Smooth muscle cell (in vitro differentiated cells): Measurements from ENCODE around the gene SLC30A10. TPM values are rescaled to one million over a fixed set of nuclear protein-coding genes. Genes with fewer than 3 reads are reported as not detected.

ENCODE experiments used
- DNase-seq: peaks from one replicate; lab custom pipeline; 2025; ENCODE audit not compliant: unreplicated experiment; lab: John Stamatoyannopoulos, UW
- H2AFZ ChIP-seq: fragments of 200-600 bp; sonication (generic); 2 replicates; pipeline ENCODE4 v1.6.0; 2016; ENCODE audit warnings: antibody characterized with exemption, low read depth, mild to moderate bottlenecking
- H3F3A ChIP-seq: fragments of 200-600 bp; sonication (generic); 2 replicates; pipeline ENCODE4 v1.6.0; 2017; ENCODE audit warnings: antibody characterized with exemption, low read depth
- H3K27ac ChIP-seq: fragments of 200-600 bp; sonication (generic); 2 replicates; pipeline ENCODE4 v1.5.1; 2016; ENCODE audit warnings: low read depth, mild to moderate bottlenecking
- H3K27me3 ChIP-seq: fragments of 200-600 bp; sonication (generic); 2 replicates; pipeline ENCODE4 v1.6.1; 2016; ENCODE audit warnings: low read depth, mild to moderate bottlenecking
- H3K36me3 ChIP-seq: fragments of 200-600 bp; sonication (generic); 2 replicates; pipeline ENCODE4 v1.5.1; 2016; ENCODE audit warnings: low read depth
- H3K4me1 ChIP-seq: fragments of 200-600 bp; sonication (generic); 2 replicates; pipeline ENCODE4 v1.5.1; 2016; ENCODE audit warnings: low read depth
- H3K4me2 ChIP-seq: fragments of 200-600 bp; sonication (generic); 2 replicates; pipeline ENCODE4 v1.6.0; 2016; ENCODE audit warnings: mild to moderate bottlenecking
- H3K4me3 ChIP-seq: fragments of 200-600 bp; sonication (generic); 2 replicates; pipeline ENCODE4 v1.5.1; 2016; ENCODE audit warnings: mild to moderate bottlenecking
- H3K79me2 ChIP-seq: fragments of 200-600 bp; sonication (generic); 2 replicates; pipeline ENCODE4 v1.6.0; 2016; ENCODE audit warnings: low read depth, mild to moderate bottlenecking
- H3K9ac ChIP-seq: fragments of 200-600 bp; sonication (generic); 2 replicates; pipeline ENCODE4 v1.6.0; 2016; ENCODE audit warnings: low read depth
- H3K9me3 ChIP-seq: fragments of 200-600 bp; sonication (generic); replicated peaks from 2 replicates; pipeline ENCODE4 v1.5.1; 2016; ENCODE audit warnings: low read depth
- H4K20me1 ChIP-seq: fragments of 200-600 bp; sonication (generic); 2 replicates; pipeline ENCODE4 v1.6.0; 2016; ENCODE audit warnings: low read depth
- WGBS: methylation state at CpG from one replicate; pipeline ENCODE4 v1.1.7; 2016; ENCODE audit warnings: low lambda C conversion rate; 5-methylcytosine and 5-hydroxymethylcytosine counted together
- polyA plus RNA-seq: library from polyadenylated mRNA; unstranded; fragments of >200 nt; fragmentation: Nextera tagmentation; extraction: Ambion mirVana; gene quantifications from 2 replicates; pipeline ENCODE4 v1.2.1, GENCODE V29; 2016
- total RNA-seq: library from RNA; depleted of rRNA; stranded (reverse); fragments of >200 nt; gene quantifications from 2 replicates; pipeline ENCODE4 v1.2.3, GENCODE V29; 2014
- TF ChIP-seq, protein P1 (sequence below): fragments of 200-600 bp; sonication (generic); IDR thresholded peaks from 2 replicates; pipeline ENCODE4 v1.5.1; 2017; ENCODE audit warnings: borderline replicate concordance, mild to moderate bottlenecking, antibody characterized with exemption; ENCODE audit not compliant: insufficient read depth, poor library complexity, severe bottlenecking

Gene SLC30A10
- not detected in 2 replicates for total RNA-seq
- not detected in 2 replicates for polyA plus RNA-seq

DNA sequence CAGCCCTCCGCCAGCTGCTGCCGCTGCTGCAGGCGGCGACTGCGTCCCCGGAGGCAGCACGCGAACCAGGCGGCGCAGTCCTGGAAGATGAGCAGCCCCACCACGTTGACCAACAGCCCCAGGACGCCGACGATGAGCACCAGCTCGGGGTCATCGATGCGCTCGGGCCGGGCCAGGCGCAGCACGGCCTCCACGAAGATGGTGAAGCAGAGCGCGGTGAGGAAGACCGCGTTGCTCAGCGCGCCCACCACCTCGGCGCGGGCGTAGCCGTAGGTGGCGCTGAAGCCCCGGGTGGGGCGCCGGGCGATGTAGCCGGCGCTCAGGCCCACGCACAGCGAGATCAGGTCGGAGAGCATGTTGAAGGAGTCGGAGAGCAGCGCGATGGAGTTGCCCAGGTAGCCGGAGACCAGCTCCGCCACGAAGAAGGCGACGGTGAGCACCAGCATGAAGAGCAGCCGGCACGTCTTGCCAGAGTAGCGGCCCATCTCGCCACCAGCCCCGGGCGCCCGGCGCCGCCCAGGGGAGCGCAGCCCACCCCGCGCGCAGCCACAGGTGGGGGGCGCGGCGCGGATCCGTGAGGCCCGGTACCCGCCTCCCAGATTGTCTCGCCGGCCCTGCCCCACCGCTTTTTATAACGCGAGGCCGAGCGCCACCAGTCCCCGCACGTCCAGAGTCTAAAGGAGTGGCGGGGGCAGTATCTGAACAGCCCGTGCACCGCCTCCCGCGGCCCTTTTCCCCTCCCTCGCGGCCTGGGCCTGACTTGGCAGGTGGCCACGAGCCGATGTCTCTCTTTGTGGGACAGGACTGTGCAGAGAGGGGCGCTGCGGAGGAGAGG lies at the start of gene SLC30A10:
TSS of gene SLC30A10 (minus strand) at position 602 of the 835 bp plus-strand sequence. CDS start at position 485, 117 bp downstream.
- H3K4me3 ChIP-seq: peak within 1 kb of the TSS; percentile 59
- DNase-seq: no peak
- no peaks in the 10 kb centered on the region for H3K9me3 ChIP-seq
- H3K36me3 ChIP-seq: no peaks in the 10 kb centered on the region
- TF ChIP-seq, protein P1, sequence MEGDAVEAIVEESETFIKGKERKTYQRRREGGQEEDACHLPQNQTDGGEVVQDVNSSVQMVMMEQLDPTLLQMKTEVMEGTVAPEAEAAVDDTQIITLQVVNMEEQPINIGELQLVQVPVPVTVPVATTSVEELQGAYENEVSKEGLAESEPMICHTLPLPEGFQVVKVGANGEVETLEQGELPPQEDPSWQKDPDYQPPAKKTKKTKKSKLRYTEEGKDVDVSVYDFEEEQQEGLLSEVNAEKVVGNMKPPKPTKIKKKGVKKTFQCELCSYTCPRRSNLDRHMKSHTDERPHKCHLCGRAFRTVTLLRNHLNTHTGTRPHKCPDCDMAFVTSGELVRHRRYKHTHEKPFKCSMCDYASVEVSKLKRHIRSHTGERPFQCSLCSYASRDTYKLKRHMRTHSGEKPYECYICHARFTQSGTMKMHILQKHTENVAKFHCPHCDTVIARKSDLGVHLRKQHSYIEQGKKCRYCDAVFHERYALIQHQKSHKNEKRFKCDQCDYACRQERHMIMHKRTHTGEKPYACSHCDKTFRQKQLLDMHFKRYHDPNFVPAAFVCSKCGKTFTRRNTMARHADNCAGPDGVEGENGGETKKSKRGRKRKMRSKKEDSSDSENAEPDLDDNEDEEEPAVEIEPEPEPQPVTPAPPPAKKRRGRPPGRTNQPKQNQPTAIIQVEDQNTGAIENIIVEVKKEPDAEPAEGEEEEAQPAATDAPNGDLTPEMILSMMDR: peak; percentile 4
- peak within 1 kb of the TSS; percentile 94 for H3K4me2 ChIP-seq
- H2AFZ ChIP-seq: peak within 1 kb of the TSS; percentile 66
- H3K4me1 ChIP-seq: no peaks in the 10 kb centered on the region
- no peak within 1 kb of the TSS for H3K27ac ChIP-seq
- H4K20me1 ChIP-seq: no peaks in the 10 kb centered on the region
- no peaks in the 10 kb centered on the region for H3K79me2 ChIP-seq
- WGBS: 3% methylated on average over 87 of the region's 91 CpGs
- peaks cover 58% of the 10 kb centered on the region for H3K27me3 ChIP-seq
- no peaks in the 10 kb centered on the region for H3F3A ChIP-seq
- no peak within 1 kb of the TSS for H3K9ac ChIP-seq

DNA sequence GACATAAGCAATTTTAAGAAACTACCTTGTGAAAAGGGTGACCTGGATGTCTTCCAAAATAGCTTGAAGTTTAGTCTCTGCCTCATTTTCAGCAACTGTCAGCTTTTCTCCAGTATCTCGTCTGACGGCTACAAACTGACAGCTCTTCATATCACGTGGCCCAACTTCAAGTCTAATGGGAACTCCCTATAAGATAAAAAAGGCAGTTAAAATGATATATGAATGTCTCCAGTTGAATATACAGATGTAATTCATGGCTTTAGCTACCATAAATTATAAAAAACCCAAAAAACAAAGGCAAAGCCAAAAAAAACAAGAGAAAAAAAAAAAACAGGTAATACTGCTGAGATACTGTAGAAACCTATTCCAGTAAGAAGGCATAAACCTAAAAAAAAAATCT lies 44.9 kb upstream of the SLC30A10 start:
- WGBS: 94% methylated on average over 3 of the region's 3 CpGs
- H2AFZ ChIP-seq: no peak overlapping the region
- H3K36me3 ChIP-seq: peaks cover 29% of the 10 kb centered on the region

DNA sequence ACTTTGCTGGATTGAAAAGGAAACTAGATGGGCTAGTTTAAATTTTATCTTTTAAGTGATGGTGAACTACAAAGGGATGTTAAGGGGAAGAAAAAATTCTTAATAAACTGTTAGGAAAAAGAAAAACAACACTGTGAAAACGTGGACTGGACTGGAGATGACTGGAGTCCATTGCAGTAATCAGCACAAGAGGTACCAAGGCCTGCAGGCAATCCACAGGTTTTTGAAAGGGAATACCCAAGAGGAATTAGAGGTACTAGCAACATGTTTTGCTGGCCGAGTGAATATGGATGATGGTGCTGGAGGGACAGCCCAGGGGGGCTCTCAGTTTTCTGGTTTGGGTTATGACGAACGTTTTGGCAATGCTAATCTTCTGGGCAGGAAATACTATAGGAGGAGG lies 39.0 kb upstream of the SLC30A10 start:
- no peak overlapping the region for H3K27ac ChIP-seq
- no peak overlapping the region for H3K9ac ChIP-seq
- H3K4me1 ChIP-seq: no peaks in the 10 kb centered on the region
- H3K27me3 ChIP-seq: peaks cover 10% of the 10 kb centered on the region
- no peaks in the 10 kb centered on the region for H3F3A ChIP-seq
- TF ChIP-seq, protein P1: no peak
- no peak overlapping the region for H3K4me3 ChIP-seq
- no peaks in the 10 kb centered on the region for H3K9me3 ChIP-seq
- 88% methylated on average over 4 of the region's 4 CpGs for WGBS
- peaks cover 27% of the 10 kb centered on the region for H3K36me3 ChIP-seq
- no peak for DNase-seq
- H2AFZ ChIP-seq: no peak overlapping the region
- H3K4me2 ChIP-seq: no peak overlapping the region
- no peaks in the 10 kb centered on the region for H3K79me2 ChIP-seq
- no peaks in the 10 kb centered on the region for H4K20me1 ChIP-seq

More for the DNA sequence above, 44.9 kb upstream of the SLC30A10 start:
- H3K4me3 ChIP-seq: no peak overlapping the region
- no peak overlapping the region for H3K4me2 ChIP-seq
- no peak overlapping the region for H3K27ac ChIP-seq
- DNase-seq: no peak
- no peak overlapping the region for H3K9ac ChIP-seq
- H3K4me1 ChIP-seq: no peaks in the 10 kb centered on the region
- no peaks in the 10 kb centered on the region for H3K9me3 ChIP-seq
- H3K27me3 ChIP-seq: peaks cover under 1% of the 10 kb centered on the region
- no peaks in the 10 kb centered on the region for H4K20me1 ChIP-seq
- H3K79me2 ChIP-seq: no peaks in the 10 kb centered on the region
- H3F3A ChIP-seq: no peaks in the 10 kb centered on the region
- TF ChIP-seq, protein P1: no peak

DNA sequence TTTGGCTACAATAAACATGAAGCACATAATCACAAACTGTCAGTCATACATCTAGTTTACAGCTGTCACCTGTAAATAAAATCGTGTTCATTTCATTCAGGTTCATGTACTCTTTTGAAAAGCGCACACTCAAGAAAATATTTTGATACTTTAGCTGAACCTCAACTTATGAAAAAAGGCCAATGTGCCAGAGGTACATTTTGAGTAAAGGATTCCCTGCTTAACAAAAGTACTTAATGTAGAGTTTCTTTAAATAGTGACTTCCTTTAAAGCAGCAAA lies 37.7 kb upstream of the SLC30A10 start:
- Histone ChIP-seq H3K4me2 (no peak overlapping the region), H3K27me3 (peaks cover 12% of the 10 kb centered on the region), H3K9me3 (no peaks in the 10 kb centered on the region), H3F3A (no peaks in the 10 kb centered on the region), H3K79me2 (no peaks in the 10 kb centered on the region), H3K9ac (no peak overlapping the region), H4K20me1 (no peaks in the 10 kb centered on the region), H3K4me1 (no peaks in the 10 kb centered on the region), H3K4me3 (no peak overlapping the region), H3K27ac (no peak overlapping the region), H3K36me3 (peaks cover 27% of the 10 kb centered on the region), H2AFZ (no peak overlapping the region)
- WGBS: 90% methylated on average over 2 of the region's 2 CpGs
- DNase-seq: no peak
- TF ChIP-seq, protein P1: no peak
